Measurements from ENCODE around the gene PLD6.

DNA sequence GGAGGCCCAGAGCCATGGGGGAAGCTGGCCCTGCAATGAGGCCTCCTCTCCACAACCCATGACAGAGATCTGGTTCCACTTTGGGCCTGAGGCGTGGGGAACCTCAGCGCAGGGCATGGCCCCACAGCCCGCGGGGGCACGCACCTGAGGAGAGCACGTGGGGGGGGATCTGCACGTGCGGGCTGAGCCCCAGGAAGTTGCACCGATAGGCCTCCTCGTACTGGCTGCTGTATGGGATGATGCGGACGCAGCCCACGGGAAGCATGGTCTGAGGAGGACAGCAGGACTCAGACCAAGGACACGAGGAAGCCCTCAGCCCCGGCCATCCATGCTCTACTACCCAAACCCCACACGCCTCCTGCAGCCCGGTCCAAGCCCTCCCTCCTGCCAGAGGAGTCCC, 10.1 kb upstream of the PLD6 start:
- TF ChIP-seq, protein P1, sequence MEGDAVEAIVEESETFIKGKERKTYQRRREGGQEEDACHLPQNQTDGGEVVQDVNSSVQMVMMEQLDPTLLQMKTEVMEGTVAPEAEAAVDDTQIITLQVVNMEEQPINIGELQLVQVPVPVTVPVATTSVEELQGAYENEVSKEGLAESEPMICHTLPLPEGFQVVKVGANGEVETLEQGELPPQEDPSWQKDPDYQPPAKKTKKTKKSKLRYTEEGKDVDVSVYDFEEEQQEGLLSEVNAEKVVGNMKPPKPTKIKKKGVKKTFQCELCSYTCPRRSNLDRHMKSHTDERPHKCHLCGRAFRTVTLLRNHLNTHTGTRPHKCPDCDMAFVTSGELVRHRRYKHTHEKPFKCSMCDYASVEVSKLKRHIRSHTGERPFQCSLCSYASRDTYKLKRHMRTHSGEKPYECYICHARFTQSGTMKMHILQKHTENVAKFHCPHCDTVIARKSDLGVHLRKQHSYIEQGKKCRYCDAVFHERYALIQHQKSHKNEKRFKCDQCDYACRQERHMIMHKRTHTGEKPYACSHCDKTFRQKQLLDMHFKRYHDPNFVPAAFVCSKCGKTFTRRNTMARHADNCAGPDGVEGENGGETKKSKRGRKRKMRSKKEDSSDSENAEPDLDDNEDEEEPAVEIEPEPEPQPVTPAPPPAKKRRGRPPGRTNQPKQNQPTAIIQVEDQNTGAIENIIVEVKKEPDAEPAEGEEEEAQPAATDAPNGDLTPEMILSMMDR (IDR thresholded peaks at IDR 0.05 in 4 of 5, conservative IDR thresholded peaks at IDR 0.05 in 1 of 5) = no peak
- no peak for TF ChIP-seq POLR2A (IDR thresholded peaks at IDR 0.05)
